ENCODE measurements around the gene HMCN2.
"Not testable (repeated sequence)": the region's sequence is repeated elsewhere in the genome, so short reads cannot be mapped to it uniquely, and the experiment has no call there.

The HMCN2 gene

DNA sequence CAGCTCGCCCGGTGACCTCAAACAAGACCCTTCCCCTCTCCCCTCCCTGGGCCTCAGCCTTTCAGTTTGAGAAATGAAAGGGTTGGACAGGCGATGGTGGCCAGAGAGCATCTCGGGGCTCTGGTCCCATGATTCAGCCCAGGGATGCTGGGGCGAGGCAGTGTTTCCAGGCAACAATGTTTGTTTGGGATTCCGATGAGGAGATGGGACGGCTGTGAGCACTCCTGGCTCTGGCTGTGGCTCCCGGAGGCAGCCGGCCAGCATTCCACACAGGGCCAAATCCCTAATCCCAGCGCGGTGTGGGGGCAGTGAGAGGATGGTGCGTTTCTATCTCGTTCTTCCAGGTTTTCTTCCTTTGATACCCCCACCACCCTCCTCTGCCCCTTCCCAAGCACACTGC is 66.0 kb downstream of the HMCN2 start:
- no peak for DNase-seq

- DNase-seq = no peak
Observed at GRCh38 chr9:130332384-130332926, 66.9 kb downstream of the HMCN2 start.

- no peak for DNase-seq
Observed at GRCh38 chr9:130333041-130333711, 67.6 kb downstream of the HMCN2 start.

DNA sequence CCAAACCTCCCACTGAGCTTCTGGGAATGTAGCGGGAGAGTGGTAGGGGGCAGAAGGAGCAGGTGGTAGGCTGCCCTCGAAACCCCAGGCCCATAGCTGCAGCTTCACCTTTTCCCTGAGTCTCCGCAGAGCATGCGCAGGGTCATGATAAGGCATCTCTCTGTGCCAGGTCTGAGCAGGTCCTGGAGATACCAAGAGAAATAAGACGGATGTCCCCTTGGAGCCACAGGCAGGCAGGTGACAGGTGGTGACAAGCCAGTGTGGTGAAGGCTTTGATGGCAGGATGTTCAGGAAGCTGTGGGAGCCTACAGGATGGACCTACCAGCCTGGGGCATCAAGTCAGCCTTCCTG is 68.1 kb downstream of the HMCN2 start:
- DNase-seq = no peak

GRCh38 chr9:130334915-130335314 is 69.4 kb downstream of the HMCN2 start:
- no peak for DNase-seq

DNA sequence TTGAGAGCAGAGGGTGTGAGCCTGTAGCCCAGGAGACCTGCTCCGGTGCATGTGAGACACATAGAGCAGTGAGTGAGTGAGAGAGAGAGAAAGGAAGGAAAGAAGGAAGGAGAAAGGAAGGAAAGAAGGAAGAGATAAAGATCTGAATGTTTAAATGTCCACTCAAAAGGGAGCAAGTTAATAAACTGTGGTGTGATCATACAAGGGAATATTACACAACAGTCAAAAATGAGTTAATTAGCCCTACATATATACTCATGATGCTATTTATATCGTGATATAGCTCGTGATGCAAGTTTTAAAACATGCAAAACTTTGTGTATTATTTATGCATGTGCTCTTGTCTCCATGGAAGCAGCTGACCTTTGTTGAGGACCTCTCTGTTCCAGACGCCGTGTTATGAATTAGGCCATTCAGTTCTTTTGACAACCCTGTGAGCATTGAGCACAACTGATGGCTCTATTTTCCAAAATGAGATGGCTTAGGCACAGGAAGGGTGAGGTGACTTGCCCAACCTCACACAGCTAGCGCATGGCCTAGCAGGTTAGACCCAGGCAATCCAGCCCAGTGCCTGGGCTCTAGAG is 70.6 kb downstream of the HMCN2 start:
- DNase-seq = no peak

DNA sequence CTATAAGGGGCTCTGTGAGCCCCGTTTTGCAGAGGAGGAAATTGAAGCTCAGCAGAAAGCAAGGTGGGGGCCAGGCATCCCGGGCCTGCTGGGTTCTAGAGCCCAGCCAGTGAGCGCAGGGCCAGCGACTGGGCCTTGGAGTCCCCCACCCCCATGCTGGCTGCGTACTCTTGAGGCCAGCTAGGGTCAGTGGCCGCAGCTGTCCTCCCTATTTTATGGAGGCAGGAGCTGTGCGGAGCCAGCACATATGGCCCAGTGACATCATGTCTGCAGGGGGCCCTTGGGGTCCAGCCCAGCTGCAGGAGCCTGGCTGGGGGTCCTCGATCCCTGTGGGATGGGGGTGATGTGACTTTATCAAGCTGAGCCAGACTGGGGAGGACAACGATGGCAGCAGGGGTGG is 71.3 kb downstream of the HMCN2 start:
- no peak for DNase-seq

- DNase-seq = no peak
Observed at GRCh38 chr9:130337318-130337717, 71.8 kb downstream of the HMCN2 start.

- DNase-seq = no peak
Observed at GRCh38 chr9:130337784-130338380, 72.3 kb downstream of the HMCN2 start.

- DNase-seq = not testable (repeated sequence)
Observed at GRCh38 chr9:130338891-130339290, 73.3 kb downstream of the HMCN2 start.

DNA sequence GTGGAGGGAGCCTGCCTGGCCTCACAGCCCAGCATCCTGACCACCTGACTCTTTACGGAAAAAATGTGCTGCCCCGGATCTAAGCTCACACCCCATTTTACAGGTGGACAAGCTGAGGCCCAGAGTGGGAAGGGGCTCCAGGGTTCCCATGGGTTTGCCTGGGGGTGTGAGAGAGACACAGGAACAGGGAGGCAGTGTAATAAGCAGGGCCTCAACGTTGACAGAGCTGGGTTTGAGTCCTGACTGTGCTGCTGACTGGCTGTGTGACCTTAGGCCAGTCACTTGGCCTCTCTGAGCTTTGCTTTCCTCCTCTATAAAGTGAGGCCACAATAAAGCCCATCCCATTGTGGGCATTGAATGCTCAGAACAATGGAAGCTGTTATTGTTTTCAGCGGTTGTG is 73.7 kb downstream of the HMCN2 start:
- DNase-seq = no peak

DNA sequence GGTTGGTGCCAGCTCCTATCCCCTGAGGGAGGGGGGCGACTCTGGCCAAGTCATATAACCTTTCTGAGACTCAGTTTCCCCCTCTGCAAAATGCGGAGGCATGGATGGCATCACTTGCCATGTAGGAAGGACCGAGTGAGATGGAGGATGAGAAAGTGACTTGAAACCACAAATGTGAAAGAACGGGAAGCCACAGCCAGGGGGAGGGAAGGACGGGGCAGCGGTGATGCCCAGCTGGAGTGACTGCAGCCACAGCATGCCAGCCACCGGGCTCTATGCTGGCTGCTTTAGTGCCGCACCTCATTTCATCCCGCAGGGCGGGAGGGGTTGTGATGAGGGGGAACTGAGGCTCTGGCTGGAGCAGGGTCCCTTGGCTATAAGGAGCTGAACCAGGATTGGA is 74.5 kb downstream of the HMCN2 start:
- DNase-seq = no peak

GRCh38 chr9:130340557-130340956 is 75.0 kb downstream of the HMCN2 start:
- not testable (repeated sequence) for DNase-seq

DNA sequence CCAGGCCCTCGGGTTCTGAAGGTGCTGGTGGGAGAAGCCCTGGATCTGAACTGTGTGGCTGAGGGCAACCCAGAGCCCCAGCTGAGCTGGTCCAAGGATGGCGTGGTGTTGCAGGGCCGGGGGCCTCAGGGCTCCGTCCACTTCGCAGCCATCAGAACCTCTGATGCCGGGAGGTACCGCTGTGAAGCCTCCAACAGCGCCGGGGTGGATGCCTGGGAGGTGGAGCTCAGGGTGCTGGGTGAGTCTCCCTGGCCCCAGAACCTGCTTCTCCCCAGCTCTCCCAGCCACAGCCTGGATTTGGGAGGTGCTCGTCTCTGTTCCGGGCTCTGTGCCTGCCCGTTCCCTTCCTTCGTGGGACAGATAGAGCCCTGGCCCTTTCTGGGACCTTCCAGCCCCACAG is 75.6 kb downstream of the HMCN2 start:
- DNase-seq = no peak

GRCh38 chr9:130341839-130342713 is 76.5 kb downstream of the HMCN2 start:
- no peak for DNase-seq

DNA sequence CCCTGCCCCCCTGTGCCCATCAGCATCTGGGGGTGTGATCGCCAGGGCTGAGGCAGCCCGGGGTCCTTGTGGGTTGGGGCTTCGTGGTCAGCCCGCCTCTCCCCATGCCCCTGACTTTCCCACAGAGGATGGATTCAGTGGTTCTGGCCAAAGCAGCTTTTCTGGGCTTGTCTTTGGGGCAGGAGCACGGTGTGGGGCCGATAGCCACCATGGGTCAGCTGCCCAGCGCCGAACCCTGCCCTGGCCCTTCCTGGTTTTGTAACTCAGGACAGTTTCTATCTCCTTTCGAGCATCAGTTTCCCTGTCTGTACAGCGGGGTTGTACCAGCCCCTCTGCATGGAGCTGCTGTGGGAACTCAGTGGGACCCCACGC is 77.1 kb downstream of the HMCN2 start:
- DNase-seq = no peak

GRCh38 chr9:130343445-130343918 is 77.9 kb downstream of the HMCN2 start:
- DNase-seq = peak; percentile 50 to 54

DNA sequence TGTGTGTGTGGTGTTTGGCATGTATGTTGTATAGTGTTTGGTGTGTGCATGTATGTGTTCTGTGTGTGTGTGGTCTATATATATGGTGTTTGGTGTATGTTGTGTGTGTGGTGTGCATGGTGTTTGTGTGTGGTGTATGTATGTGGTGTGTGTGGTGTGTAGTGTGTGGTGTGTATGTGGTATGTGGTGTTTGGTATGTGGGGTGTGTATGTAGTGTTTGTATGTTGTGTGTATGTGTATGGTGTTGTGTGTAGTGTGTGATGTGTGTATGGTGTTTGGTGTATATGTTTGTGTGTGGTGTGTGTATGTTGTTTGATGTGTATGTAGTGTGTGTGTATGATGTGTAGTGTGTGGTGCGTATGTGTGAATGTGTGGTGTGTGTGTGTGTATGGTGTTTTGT is 78.8 kb downstream of the HMCN2 start:
- no peak for DNase-seq

DNA sequence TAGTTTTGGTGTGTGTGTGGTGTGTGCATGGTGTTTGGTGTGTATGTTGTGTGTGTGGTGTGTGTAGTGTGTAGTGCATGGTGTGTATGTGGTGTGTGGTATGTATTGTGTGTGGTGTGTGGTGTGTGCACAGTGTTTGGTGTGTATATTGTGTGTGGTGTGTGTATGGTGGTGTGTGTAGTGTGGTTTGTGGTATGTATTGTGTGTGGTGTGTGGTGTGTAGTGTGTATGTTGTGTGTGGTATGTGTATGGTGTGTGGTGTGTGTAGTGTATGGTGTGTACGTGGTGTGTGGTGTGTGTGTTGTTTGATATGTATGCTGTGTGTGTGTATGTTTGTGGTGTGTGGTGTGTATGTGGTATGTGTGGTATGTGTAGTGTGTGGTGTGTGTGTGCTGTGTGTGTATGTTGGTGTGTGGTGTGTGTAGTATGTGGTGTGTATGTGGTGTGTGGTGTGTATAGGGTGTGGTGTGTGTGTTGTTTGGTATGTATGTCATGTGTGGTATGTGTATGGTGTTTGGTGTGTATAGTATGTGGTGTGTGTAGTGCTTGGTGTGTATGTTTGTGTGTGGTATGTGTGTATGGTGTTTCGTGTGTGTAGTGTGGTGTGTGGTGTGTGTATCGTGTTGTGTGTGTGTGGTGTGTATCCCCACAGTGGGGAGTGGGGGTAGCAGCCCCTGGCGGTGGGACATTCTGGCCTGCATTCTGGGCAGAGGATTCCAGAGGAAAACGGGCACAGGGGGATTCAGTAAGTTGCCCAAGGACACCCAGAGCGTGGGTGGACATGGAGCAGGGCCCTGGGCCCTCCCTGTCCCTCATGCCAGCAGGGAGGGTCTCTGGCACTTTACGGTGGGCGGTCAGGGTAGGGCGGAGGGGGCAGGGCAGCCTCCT is 79.7 kb downstream of the HMCN2 start:
- no peak for DNase-seq

DNA sequence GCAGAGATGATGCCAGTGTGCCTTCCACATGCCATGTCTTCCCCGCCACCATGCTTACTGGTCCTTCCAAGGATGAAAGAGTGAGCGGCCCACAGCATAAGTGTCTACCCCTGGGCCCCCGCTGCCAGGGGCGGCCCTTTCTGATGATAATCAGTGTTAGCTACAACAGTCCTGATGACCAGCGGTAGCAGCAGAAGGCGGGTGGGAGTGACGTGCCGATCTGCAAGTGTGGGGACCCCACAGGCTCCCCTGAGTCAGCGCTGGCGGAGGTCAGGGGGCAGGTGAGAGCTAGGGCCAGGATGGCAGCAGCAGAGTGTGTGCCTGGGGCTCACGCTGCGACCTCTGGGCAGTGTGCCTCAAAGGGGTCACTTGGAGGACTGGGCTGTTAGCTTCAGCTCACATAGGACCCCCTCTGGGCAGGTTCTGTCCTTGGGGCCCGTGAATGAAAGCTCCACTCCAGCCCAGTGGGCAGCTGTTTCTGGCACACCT is 80.4 kb downstream of the HMCN2 start:
- DNase-seq = no peak

DNA sequence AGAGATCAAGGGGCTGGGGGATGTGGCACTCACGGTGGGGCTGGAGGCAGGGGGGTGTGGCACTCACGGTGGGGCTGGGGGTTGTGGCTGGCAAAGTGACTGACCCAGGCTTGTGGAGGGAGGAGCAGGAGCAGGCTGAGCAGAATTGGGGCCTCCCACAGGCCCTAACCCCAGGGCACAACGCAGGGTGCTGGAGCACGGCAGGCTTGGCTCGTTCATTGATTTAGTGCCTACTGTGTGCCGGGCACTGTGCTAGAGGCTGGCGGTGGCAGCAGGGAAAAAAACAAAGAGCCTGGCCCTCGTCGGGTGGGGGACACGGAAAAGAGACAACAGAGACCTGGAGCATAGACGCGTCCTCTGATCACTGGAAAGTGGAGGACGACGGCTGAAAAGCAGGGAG is 80.9 kb downstream of the HMCN2 start:
- no peak for DNase-seq

DNA sequence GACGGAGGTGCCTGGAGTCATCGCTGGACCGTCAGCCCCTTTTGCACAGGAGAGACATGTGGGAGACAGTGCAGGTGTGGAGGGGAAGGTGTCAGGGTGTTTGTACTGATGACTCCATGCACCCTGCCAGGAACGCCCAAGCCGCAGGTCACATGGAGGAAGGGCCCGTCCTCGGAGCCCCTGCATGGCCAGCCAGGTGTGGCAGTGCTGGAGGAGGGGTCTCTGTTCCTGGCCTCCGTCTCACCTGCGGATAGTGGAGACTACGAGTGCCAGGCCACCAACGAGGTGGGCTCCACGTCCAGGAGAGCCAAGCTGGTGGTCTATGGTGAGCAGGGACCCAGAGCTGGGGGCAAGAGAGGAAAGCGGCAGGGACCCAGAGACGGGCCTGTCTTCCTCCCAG is 81.5 kb downstream of the HMCN2 start:
- no peak for DNase-seq
